Endothelial cell (in vitro differentiated cells): ENCODE data around the gene C1orf21. TPM values are rescaled to one million over a fixed set of nuclear protein-coding genes. Genes with fewer than 3 reads are reported as not detected.
"Not testable (repeated sequence)": the region's sequence is repeated elsewhere in the genome, so short reads cannot be mapped to it uniquely, and the experiment has no call there.

ENCODE experiments used
- DNase-seq: peaks from one replicate; pipeline ENCODE4 v3.0.0; 2021; ENCODE audit warnings: low spot score
- H3K27ac Mint-ChIP-seq: one replicate; pipeline ENCODE4 v1.8.0; 2021; ENCODE audit warnings: mixed read lengths, inconsistent platforms; ENCODE audit not compliant: unreplicated experiment
- H3K27me3 Mint-ChIP-seq: one replicate; pipeline ENCODE4 v1.8.0; 2021; ENCODE audit warnings: mild to moderate bottlenecking, moderate library complexity, mixed read lengths, inconsistent platforms; ENCODE audit not compliant: unreplicated experiment
- H3K36me3 Mint-ChIP-seq: one replicate; pipeline ENCODE4 v1.8.0; 2021; ENCODE audit warnings: mild to moderate bottlenecking, low read depth, mixed read lengths, inconsistent platforms; ENCODE audit not compliant: unreplicated experiment
- H3K4me1 Mint-ChIP-seq: one replicate; pipeline ENCODE4 v1.8.0; 2021; ENCODE audit warnings: mild to moderate bottlenecking, mixed read lengths, inconsistent platforms; ENCODE audit not compliant: unreplicated experiment
- H3K4me3 Mint-ChIP-seq: one replicate; pipeline ENCODE4 v1.8.0; 2021; ENCODE audit warnings: mild to moderate bottlenecking, mixed read lengths, inconsistent platforms; ENCODE audit not compliant: unreplicated experiment
- H3K9me3 Mint-ChIP-seq: one replicate; pipeline ENCODE4 v1.8.0; 2021; ENCODE audit warnings: mixed read lengths, inconsistent platforms; ENCODE audit not compliant: unreplicated experiment
- CTCF ChIP-seq: fragments of 200-600 bp; sonication (generic); IDR thresholded peaks from one replicate; pipeline ENCODE4 v1.5.0; 2021; ENCODE audit warnings: antibody characterized with exemption; ENCODE audit not compliant: unreplicated experiment
- total RNA-seq: library from RNA; stranded (reverse); fragmentation: NEBNext Ultra II Directional; extraction: Animal tissue kit (Norgen Biotek cat#: 25700); gene quantifications from one replicate; pipeline ENCODE4 v1.2.1, GENCODE V29; 2021; ENCODE audit not compliant: unreplicated experiment

The C1orf21 gene
- total RNA-seq, 1 donor from 2014 or later: 7.5 TPM

- no peak for TF ChIP-seq CTCF
- H3K27me3 Mint-ChIP-seq: peaks cover 2% of the 10 kb centered on the region
- H3K4me1 Mint-ChIP-seq: peaks cover 16% of the 10 kb centered on the region
- no peak overlapping the region for H3K27ac Mint-ChIP-seq
- no peaks in the 10 kb centered on the region for H3K9me3 Mint-ChIP-seq
- no peaks in the 10 kb centered on the region for H3K36me3 Mint-ChIP-seq
- H3K4me3 Mint-ChIP-seq: no peak overlapping the region
- no peak for DNase-seq
Measured at GRCh38 chr1:184606786-184607185, 220.0 kb downstream of the C1orf21 start.

- H3K9me3 Mint-ChIP-seq: no peaks in the 10 kb centered on the region
- TF ChIP-seq CTCF: no peak
- DNase-seq: no peak
- H3K4me3 Mint-ChIP-seq: no peak overlapping the region
- H3K36me3 Mint-ChIP-seq: no peaks in the 10 kb centered on the region
- H3K27me3 Mint-ChIP-seq: peaks cover 3% of the 10 kb centered on the region
- H3K27ac Mint-ChIP-seq: peak overlapping the region; percentile 36
- H3K4me1 Mint-ChIP-seq: peaks cover 16% of the 10 kb centered on the region
Measured at GRCh38 chr1:184608581-184608980, 221.8 kb downstream of the C1orf21 start.

GRCh38 chr1:184608990-184609389 is 222.2 kb downstream of the C1orf21 start:
- no peak for TF ChIP-seq CTCF
- Mint-ChIP-seq H3K4me3 (no peak overlapping the region), H3K36me3 (no peaks in the 10 kb centered on the region), H3K9me3 (no peaks in the 10 kb centered on the region), H3K27me3 (peaks cover 3% of the 10 kb centered on the region), H3K27ac (peak overlapping the region; percentile 36), H3K4me1 (peaks cover 16% of the 10 kb centered on the region)
- no peak for DNase-seq

GRCh38 chr1:184610876-184611595 is 224.2 kb downstream of the C1orf21 start:
- Mint-ChIP-seq H3K36me3 (no peaks in the 10 kb centered on the region), H3K27me3 (peaks cover 3% of the 10 kb centered on the region), H3K4me1 (peaks cover 16% of the 10 kb centered on the region), H3K9me3 (no peaks in the 10 kb centered on the region), H3K4me3 (no peak overlapping the region), H3K27ac (no peak overlapping the region)
- TF ChIP-seq CTCF: no peak
- DNase-seq: no peak

- not testable (repeated sequence) for DNase-seq, H3K9me3 Mint-ChIP-seq, H3K27me3 Mint-ChIP-seq, H3K27ac Mint-ChIP-seq, H3K36me3 Mint-ChIP-seq, H3K4me3 Mint-ChIP-seq
- peaks cover 16% of the 10 kb centered on the region for H3K4me1 Mint-ChIP-seq
Measured at GRCh38 chr1:184612229-184612628, 225.4 kb downstream of the C1orf21 start.
